SU-DHL-6 (cell line): ENCODE data around the gene NME4.
"Not testable (repeated sequence)": the region's sequence is repeated elsewhere in the genome, so short reads cannot be mapped to it uniquely, and the experiment has no call there.

Source experiments
- H2AFZ ChIP-seq: fragments of 200-600 bp; sonication (generic); 2 replicates; pipeline ENCODE4 v1.6.1; 2014; ENCODE audit warnings: low read depth, mild to moderate bottlenecking, moderate library complexity, mixed read lengths, antibody characterized with exemption, low read length; ENCODE audit not compliant: severe bottlenecking
- H3F3A ChIP-seq: fragments of 200-600 bp; shearing (Covaris generic); 2 replicates; pipeline ENCODE4 v1.6.0; 2016; ENCODE audit warnings: antibody characterized with exemption, mild to moderate bottlenecking; ENCODE audit not compliant: insufficient read depth
- H3K27ac ChIP-seq: fragments of 200-600 bp; sonication (generic); 2 replicates; pipeline ENCODE4 v1.5.1; 2016; ENCODE audit warnings: low read depth, mild to moderate bottlenecking, low read length, moderate library complexity, mixed read lengths
- H3K27me3 ChIP-seq: fragments of 200-600 bp; sonication (generic), shearing (Covaris generic); 2 replicates; pipeline ENCODE4 v1.6.0; 2014; ENCODE audit warnings: mild to moderate bottlenecking, low read length
- H3K36me3 ChIP-seq: fragments of 200-600 bp; sonication (generic); 2 replicates; pipeline ENCODE4 v1.6.1; 2014; ENCODE audit warnings: mild to moderate bottlenecking, low read length, mixed read lengths
- H3K4me2 ChIP-seq: fragments of 300-600, 200-600 bp; shearing (Covaris generic), sonication (generic); 2 replicates; pipeline ENCODE4 v1.6.0; 2014; ENCODE audit warnings: low read length, low read depth, mild to moderate bottlenecking; ENCODE audit not compliant: poor library complexity, severe bottlenecking
- H3K4me3 ChIP-seq: fragments of 200-600 bp; sonication (generic); 2 replicates; pipeline ENCODE4 v1.5.1; 2014; ENCODE audit warnings: antibody characterized with exemption, low read length, mild to moderate bottlenecking, mixed read lengths; ENCODE audit not compliant: insufficient read depth, poor library complexity, severe bottlenecking
- H3K79me2 ChIP-seq: fragments of 200-600 bp; sonication (generic); 2 replicates; pipeline ENCODE4 v1.6.1; 2014; ENCODE audit warnings: mild to moderate bottlenecking, low read length, moderate library complexity; ENCODE audit not compliant: insufficient read depth
- H3K9ac ChIP-seq: fragments of 200-600 bp; sonication (generic); 2 replicates; pipeline ENCODE4 v1.7.0; 2014; ENCODE audit warnings: mild to moderate bottlenecking, low read length
- H3K9me2 ChIP-seq: fragments of 200-600 bp; sonication (generic); replicated peaks from 2 replicates; pipeline ENCODE4 v1.6.1; 2014; ENCODE audit warnings: low read length; ENCODE audit not compliant: insufficient read depth
- H3K9me3 ChIP-seq: fragments of 200-600 bp; sonication (generic); 2 replicates; pipeline ENCODE4 v1.6.1; 2014; ENCODE audit warnings: low read length, mixed read lengths; ENCODE audit not compliant: insufficient read depth
- H4K20me1 ChIP-seq: fragments of 200-600 bp; sonication (generic); 2 replicates; pipeline ENCODE4 v1.6.1; 2014; ENCODE audit warnings: low read depth, mild to moderate bottlenecking, antibody characterized with exemption, low read length, moderate library complexity, mixed read lengths
- EZH2phosphoT487 ChIP-seq: fragments of 200-600 bp; sonication (generic), shearing (Covaris generic); conservative IDR thresholded peaks from 2 replicates; pipeline ENCODE4 v1.6.1; 2018; ENCODE audit warnings: mild to moderate bottlenecking, antibody characterized with exemption, low read length, moderate library complexity, mixed read lengths
- TF ChIP-seq, protein P1 (sequence below): fragments of 200-600 bp; sonication (generic); IDR thresholded peaks from one replicate; pipeline ENCODE4 v1.5.1; 2017; ENCODE audit warnings: antibody characterized with exemption, mild to moderate bottlenecking, low read length, moderate library complexity; ENCODE audit not compliant: insufficient read depth, poor library complexity, severe bottlenecking

NME4 gene

DNA sequence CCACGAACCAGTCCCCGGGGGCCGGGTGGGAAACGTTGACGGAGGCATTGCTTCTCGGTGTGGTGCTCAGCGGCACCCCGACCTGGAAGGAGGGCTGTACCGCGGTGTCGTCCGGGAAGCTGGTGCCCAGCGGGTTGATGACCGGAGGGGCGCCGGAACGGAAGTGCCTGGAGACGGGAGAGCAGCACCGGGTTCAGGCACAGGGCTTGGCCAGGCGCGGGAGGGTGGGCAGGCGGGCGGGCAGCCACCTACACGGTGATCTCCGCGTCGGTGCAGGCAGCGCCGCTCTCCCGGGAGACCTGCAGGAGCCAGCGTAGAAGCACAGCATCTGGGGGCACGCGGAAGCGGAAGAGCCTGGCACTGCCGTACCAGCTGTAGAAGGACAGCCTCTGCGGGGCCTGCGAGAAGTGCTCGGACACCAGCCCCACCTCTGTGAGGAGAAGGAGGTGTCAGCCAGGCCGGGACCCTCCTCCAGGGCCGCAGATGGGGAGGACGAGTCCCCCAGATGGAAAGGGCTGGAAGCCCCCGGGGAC is 19.5 kb upstream of the NME4 start:
- H3K79me2 ChIP-seq, result peaks cover 3% of the 10 kb centered on the region; the same call in 1 of the 2 replicates
- no peak overlapping the region for H3K27ac ChIP-seq
- H4K20me1 ChIP-seq, result no peaks in the 10 kb centered on the region
- no peak overlapping the region for H2AFZ ChIP-seq
- H3K9me3 ChIP-seq, result no peaks in the 10 kb centered on the region
- no peaks in the 10 kb centered on the region for H3F3A ChIP-seq
- no peaks in the 10 kb centered on the region for H3K27me3 ChIP-seq
- H3K9me2 ChIP-seq, result no peaks in the 10 kb centered on the region
- H3K4me3 ChIP-seq, result no peak overlapping the region
- H3K36me3 ChIP-seq, result no peaks in the 10 kb centered on the region
- H3K9ac ChIP-seq, result no peak overlapping the region
- no peak overlapping the region for H3K4me2 ChIP-seq
- TF ChIP-seq, protein P1, sequence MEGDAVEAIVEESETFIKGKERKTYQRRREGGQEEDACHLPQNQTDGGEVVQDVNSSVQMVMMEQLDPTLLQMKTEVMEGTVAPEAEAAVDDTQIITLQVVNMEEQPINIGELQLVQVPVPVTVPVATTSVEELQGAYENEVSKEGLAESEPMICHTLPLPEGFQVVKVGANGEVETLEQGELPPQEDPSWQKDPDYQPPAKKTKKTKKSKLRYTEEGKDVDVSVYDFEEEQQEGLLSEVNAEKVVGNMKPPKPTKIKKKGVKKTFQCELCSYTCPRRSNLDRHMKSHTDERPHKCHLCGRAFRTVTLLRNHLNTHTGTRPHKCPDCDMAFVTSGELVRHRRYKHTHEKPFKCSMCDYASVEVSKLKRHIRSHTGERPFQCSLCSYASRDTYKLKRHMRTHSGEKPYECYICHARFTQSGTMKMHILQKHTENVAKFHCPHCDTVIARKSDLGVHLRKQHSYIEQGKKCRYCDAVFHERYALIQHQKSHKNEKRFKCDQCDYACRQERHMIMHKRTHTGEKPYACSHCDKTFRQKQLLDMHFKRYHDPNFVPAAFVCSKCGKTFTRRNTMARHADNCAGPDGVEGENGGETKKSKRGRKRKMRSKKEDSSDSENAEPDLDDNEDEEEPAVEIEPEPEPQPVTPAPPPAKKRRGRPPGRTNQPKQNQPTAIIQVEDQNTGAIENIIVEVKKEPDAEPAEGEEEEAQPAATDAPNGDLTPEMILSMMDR, result no peak
- TF ChIP-seq EZH2phosphoT487, result no peak

DNA sequence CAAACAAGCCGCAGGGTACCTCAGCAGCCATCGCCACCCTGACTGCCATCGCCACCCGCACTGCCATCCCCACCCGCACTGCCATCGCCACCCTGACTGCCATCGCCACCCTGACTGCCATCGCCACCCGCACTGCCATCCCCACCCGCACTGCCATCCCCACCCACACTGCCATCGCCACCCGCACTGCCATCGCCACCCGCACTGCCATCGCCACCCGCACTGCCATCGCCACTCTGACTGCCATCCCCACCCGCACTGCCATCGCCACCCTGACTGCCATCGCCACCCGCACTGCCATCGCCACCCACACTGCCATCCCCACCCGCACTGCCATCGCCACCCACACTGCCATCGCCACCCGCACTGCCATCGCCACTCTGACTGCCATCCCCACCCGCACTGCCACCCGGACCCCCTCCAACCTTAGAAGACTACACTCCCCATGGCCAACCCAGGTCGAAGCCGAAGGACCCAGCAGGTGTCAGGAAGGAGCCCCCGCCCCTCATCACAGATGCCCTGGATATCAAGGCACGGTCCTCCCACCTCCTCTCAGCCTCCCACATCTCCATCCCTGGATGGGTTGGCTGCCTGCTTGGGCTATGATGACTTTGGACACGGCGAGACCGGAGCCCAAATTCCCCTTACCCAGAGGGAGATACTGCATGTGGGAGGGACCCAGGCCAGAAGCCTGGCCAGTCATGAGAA is 18.7 kb upstream of the NME4 start:
- not testable (repeated sequence) for H3K27ac ChIP-seq, H3K9ac ChIP-seq, H2AFZ ChIP-seq, H3K27me3 ChIP-seq, H4K20me1 ChIP-seq, H3K9me2 ChIP-seq, H3F3A ChIP-seq, H3K9me3 ChIP-seq, H3K4me3 ChIP-seq, H3K36me3 ChIP-seq, H3K4me2 ChIP-seq, H3K79me2 ChIP-seq

GRCh38 chr16:378821-379182 is 18.2 kb upstream of the NME4 start:
- Histone ChIP-seq H3K9me3 (no peaks in the 10 kb centered on the region), H3K4me2 (no peak overlapping the region), H3K9ac (no peak overlapping the region), H3K27me3 (no peaks in the 10 kb centered on the region), H3K4me3 (no peak overlapping the region), H2AFZ (no peak overlapping the region), H3F3A (peaks cover 11% of the 10 kb centered on the region), H3K36me3 (no peaks in the 10 kb centered on the region), H3K79me2 (peaks cover 3% of the 10 kb centered on the region; the same call in 1 of the 2 replicates), H4K20me1 (no peaks in the 10 kb centered on the region), H3K9me2 (no peaks in the 10 kb centered on the region), H3K27ac (no peak overlapping the region)
- TF ChIP-seq, protein P1, result no peak
- no peak for TF ChIP-seq EZH2phosphoT487

GRCh38 chr16:379183-379960 is 17.6 kb upstream of the NME4 start:
- H3K9me3 ChIP-seq, result no peaks in the 10 kb centered on the region
- H3K79me2 ChIP-seq, result peaks cover 3% of the 10 kb centered on the region; the same call in 1 of the 2 replicates
- peaks cover 11% of the 10 kb centered on the region for H3F3A ChIP-seq
- no peaks in the 10 kb centered on the region for H3K36me3 ChIP-seq
- H3K4me2 ChIP-seq, result no peak overlapping the region
- H4K20me1 ChIP-seq, result no peaks in the 10 kb centered on the region
- no peak overlapping the region for H2AFZ ChIP-seq
- TF ChIP-seq, protein P1, result no peak
- TF ChIP-seq EZH2phosphoT487, result no peak
- no peak overlapping the region for H3K4me3 ChIP-seq
- no peak overlapping the region for H3K9ac ChIP-seq
- no peak overlapping the region for H3K27ac ChIP-seq
- H3K9me2 ChIP-seq, result no peaks in the 10 kb centered on the region
- no peaks in the 10 kb centered on the region for H3K27me3 ChIP-seq
